ENCODE data around the gene SPINK4.

SPINK4 gene

GRCh38 chr9:33230756-33231622 lies 9.0 kb upstream of the SPINK4 start:
- DNase-seq = no peak

DNA sequence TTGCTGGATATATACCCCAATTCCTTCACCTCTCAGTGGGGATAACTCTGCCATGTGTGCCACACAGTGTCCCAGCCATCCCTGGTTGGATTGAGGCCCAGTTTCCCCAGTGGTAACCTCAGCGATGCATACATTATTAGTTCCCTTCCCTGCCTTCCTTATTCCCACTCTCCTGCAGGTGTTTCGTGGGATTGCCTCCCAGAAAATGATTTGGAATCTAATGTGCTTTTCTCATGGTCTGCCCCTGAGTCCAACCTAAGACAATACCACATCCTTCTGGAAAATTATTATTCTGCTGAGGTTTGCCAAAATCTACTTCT lies 8.4 kb upstream of the SPINK4 start:
- no peak for DNase-seq

DNA sequence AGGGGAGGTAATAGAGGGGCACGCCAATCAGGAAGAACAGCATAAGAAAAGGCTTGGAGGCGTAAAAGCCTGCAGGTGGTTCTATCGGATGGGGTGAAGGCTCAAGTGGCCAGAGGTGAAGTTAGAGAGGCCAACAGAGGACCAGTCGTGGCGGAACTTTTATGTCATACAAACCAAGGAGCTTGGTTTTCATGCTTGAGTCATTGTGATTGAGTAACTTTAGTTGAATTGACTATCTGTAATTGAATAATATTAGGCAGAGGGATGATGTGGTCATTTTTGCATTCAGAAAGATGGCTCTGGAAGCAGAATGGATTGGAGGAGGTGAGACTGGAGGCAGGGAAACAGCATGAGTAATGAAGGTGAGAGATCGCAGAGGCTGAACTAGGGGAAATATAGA lies 7.2 kb upstream of the SPINK4 start:
- DNase-seq = no peak

GRCh38 chr9:33233626-33234342 lies 6.2 kb upstream of the SPINK4 start:
- peak; percentile 34 for DNase-seq

DNA sequence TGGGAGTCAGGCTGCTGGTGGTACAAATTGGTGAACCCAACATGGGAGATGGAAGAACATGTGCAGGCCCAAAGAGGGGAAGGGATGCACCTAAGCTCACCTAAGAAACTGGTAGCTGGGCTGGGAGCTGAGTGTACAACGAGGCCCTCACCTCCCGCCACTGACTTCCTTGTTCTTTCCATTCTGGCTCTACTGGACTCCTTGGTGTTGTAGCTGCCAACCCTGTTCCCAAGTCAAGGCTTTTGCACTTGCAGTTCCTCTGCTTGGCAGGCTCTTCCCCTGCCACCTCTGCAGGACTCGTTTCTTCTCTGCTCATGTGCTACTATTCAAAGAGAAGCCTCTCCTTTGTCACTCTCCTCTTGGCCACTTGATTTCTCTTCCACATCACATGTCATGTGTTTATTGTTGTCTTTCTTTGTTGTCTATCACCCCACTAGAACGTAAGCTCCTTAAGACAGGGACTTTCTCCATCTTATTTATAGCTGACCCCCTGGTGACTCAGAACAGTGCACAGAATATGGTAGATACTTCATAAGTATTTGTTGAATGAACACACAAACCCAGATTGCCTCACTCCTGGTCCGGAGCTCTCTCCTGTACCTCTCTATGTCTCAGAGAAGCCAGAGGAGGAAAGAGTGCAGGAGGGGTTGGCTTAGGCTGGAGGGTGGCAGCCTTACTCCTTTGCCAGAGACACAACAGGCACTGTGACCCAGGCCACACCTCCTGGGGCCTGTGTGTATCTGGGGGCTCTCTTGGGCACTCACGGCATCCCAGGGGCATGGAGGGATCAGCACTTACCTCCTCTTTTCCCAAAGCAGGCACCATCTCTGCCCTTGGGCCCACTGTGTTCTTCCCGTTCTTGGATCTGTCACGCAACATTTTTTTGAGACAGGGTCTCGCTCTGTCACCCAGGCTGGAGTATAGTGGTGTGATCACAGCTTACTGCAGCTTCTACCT lies 5.2 kb upstream of the SPINK4 start:
- DNase-seq = no peak

- no peak for DNase-seq
Observed at GRCh38 chr9:33236571-33236970, 3.4 kb upstream of the SPINK4 start.

- no peak for DNase-seq
Observed at GRCh38 chr9:33241298-33241697, 1.3 kb downstream of the SPINK4 start.

DNA sequence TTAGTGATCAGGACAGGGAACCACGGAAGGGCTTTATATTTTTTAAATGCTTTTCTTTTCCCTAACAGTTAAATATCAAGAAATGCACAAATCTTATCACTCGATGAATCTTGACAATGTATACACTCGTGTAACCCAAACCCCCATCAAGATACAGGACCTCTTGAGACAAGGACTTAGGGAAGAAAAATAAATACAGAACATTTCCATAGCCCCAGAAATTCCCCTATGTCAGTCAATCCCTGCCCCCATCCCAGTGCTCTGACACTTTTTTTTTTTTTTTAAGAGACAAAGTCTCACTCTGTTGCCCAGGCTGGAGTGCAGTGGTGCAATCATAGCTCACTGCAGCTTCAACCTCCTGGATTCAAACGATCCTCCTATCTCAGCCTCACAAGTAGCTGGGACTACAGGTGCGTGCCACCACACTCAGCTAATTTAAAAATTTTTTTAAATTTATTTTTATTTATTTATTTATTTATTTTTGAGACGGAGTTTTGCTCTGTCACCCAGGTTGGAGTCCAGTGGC lies 2.7 kb downstream of the SPINK4 start:
- no peak for DNase-seq

- no peak for DNase-seq
Observed at GRCh38 chr9:33244137-33244784, 4.3 kb downstream of the SPINK4 start.

DNA sequence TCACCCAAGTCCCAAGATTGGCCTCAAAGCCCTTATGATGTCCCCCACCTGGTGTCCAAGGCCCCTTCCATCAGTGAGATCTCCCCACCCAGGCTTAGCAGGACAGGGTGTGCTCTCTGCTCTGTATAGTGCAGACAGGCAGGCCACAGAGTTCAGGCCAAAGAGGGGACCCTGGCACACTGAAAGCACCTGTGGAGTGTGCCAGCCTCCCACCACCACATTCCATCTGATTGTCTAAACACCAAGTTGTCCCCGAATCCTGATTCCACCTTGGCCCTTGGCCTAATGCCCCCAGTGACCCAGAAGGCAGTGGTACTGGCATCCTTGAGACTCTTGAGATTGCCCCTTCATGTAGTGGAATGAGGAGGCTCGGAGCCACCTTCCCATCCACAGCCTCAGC lies 5.4 kb downstream of the SPINK4 start:
- DNase-seq = no peak

GRCh38 chr9:33246269-33246860 lies 6.4 kb downstream of the SPINK4 start:
- no peak for DNase-seq

DNA sequence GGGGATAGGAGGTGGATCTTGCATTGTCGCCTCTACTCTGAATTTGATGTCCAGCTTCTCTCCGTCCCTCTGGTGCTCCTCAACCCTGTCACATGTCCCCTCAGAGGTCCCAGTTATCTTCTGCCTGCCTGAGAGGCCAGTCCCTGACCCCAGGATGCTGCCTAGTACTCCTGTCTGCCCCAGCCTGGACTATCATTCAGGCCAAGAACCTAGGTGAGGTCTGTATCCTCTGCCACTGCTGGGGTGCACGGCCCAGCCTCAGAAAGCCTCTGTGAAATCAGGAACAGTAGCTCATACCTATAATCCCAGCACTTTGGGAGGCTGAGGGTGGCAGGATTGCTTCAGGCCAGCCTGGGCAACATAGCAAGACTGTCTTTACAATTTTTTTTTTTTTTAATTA lies 8.6 kb downstream of the SPINK4 start:
- no peak for DNase-seq

- DNase-seq = no peak
Observed at GRCh38 chr9:33249087-33249658, 9.2 kb downstream of the SPINK4 start.

- no peak for DNase-seq
Observed at GRCh38 chr9:33249983-33250382, 10.0 kb downstream of the SPINK4 start.

DNA sequence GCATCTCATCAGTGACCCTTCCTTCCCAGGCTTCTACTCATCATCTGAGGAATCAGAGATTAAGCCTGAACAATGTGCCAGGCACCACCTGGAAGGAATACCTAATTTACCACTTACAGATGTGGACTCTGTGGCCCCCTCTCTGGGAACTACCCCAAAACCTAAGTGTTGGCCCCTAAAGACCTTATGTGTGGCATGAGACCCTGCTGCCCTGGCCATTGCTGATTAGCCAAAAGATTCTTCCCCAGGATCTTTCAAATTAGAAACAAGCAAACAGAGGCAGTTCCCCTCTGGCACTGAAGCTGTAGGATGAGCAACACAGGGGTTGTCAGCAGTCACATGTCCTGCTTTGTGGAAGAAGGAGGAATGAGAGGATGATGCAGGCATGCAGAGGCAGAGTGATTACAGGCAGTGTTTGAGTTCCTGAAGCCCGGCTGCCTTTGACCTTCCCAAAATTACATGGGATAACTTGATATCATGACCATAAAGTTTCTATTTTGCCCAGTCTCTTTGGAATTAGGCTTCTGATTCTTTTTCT lies 10.6 kb downstream of the SPINK4 start:
- no peak for DNase-seq

DNA sequence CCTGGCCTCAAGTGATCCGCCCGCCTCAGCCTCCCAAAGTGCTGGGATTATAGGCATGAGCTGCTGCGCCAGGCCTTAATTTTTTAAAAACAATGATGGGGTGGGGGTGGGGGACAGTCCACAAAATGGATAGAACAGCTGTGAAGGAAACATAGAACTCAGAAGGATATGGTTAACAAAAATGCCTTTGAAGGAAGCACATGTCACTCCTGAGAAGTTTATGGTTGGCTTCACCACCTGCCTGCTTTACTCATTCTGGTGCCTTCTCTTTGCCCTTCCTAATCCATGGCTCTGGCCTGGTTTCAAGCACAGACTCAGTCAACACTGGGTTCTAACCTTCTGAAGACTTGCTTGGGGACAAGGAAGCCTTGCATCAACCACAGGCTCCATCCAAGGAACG lies 14.2 kb downstream of the SPINK4 start:
- DNase-seq = no peak

DNA sequence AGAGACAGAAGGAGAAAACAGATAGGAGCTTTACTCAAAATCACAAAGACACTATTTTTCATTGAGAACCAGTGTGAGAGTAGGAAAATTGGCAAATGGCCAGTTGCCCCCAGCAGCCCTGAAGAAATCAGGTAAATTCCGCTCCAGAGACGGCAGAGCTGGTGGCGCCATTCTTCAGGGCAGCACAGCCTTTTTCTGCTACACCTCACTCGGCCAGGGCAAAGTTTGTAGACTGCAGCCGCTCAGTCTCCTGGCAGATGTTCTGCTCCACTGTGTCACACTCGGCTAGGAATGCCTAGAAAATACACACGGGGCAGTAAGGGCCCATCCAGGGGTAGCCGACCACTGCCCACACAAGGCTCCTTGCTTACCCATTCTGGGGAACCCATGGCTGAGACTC lies 15.0 kb downstream of the SPINK4 start:
- no peak for DNase-seq

GRCh38 chr9:33255471-33255870 lies 15.5 kb downstream of the SPINK4 start:
- no peak for DNase-seq

DNA sequence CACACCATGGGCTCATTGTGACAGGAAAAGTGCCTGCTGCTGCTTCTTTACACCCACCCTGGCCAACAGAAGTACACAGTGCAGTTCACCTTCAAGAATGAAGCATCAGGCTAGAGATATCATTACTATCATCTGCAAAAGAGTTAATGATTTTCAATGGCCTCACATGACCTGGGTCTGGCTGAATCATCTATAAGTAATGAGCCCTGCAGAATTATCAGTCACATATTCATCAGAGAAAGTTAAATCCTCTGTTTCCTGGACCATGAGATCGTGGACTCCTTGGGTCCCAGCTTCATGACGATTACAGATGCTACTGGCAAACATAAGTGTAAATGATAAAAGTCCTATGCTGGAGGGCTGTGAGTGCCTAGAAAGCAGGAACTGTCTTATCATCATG lies 16.3 kb downstream of the SPINK4 start:
- DNase-seq = no peak

GRCh38 chr9:33257276-33257675 lies 17.3 kb downstream of the SPINK4 start:
- no peak for DNase-seq

- DNase-seq = no peak
Observed at GRCh38 chr9:33260372-33260771, 20.4 kb downstream of the SPINK4 start.
